Osteoblast (primary cell): ENCODE measurements around the gene NLGN4X. TPM values are rescaled to one million over a fixed set of nuclear protein-coding genes. Genes with fewer than 3 reads are reported as not detected.

ENCODE experiments used
- DNase-seq: peaks from one replicate; pipeline ENCODE4 v3.0.0; 2011; ENCODE audit warnings: low spot score, mixed read lengths; ENCODE audit not compliant: insufficient read length; ENCODE audit errors: missing footprints
- H2AFZ ChIP-seq: 2 replicates; pipeline ENCODE4 v1.6.0; 2011; ENCODE audit warnings: mild to moderate bottlenecking, low read length
- H3K27ac ChIP-seq: 2 replicates; pipeline ENCODE4 v1.5.1; 2011; ENCODE audit warnings: mild to moderate bottlenecking, low read depth, low read length, moderate library complexity
- H3K27me3 ChIP-seq: 2 replicates; pipeline ENCODE4 v1.6.0; 2012; ENCODE audit warnings: mild to moderate bottlenecking, control low read depth, inconsistent platforms, low read length, moderate library complexity; ENCODE audit not compliant: insufficient read depth
- H3K36me3 ChIP-seq: 2 replicates; pipeline ENCODE4 v1.5.1; 2011; ENCODE audit warnings: mild to moderate bottlenecking, low read length, control low read depth, moderate library complexity; ENCODE audit not compliant: insufficient read depth
- H3K4me1 ChIP-seq: 2 replicates; pipeline ENCODE4 v1.5.1; 2011; ENCODE audit warnings: mild to moderate bottlenecking, low read length, control low read depth, moderate library complexity; ENCODE audit not compliant: insufficient read depth
- H3K4me2 ChIP-seq: 2 replicates; pipeline ENCODE4 v1.6.0; 2011; ENCODE audit warnings: mild to moderate bottlenecking, low read length; ENCODE audit not compliant: insufficient read depth
- H3K4me3 ChIP-seq: fragments of 200-600 bp; sonication (generic); 3 replicates; pipeline ENCODE4 v1.5.1; 2012; ENCODE audit warnings: mild to moderate bottlenecking, low read length, inconsistent platforms; ENCODE audit not compliant: insufficient read depth
- H3K79me2 ChIP-seq: 2 replicates; pipeline ENCODE4 v1.6.0; 2012; ENCODE audit warnings: mild to moderate bottlenecking, low read length, control low read depth, inconsistent platforms; ENCODE audit not compliant: insufficient read depth
- H3K9me3 ChIP-seq: 2 replicates; pipeline ENCODE4 v1.5.1; 2011; ENCODE audit warnings: low read depth, low read length, control low read depth
- H4K20me1 ChIP-seq: 2 replicates; pipeline ENCODE4 v1.6.0; 2012; ENCODE audit warnings: mild to moderate bottlenecking, low read length, control low read depth; ENCODE audit not compliant: insufficient read depth
- total RNA-seq: library from RNA; depleted of rRNA; stranded (reverse); fragments of >200 nt; gene quantifications from 2 replicates; pipeline ENCODE4 v1.2.3, GENCODE V29; 2012
- TF ChIP-seq, protein P1 (sequence below): IDR thresholded peaks from 2 replicates; pipeline ENCODE4 v1.5.1; 2011; ENCODE audit warnings: mild to moderate bottlenecking, low read depth, low read length, moderate library complexity; ENCODE audit errors: extremely low read depth

Gene NLGN4X
- total RNA-seq, 1 donor: 1.4 TPM

- Histone ChIP-seq H3K36me3 (no peaks in the 10 kb centered on the region), H3K9me3 (no peaks in the 10 kb centered on the region)
Observed at GRCh38 chrX:5959286-5959685, 269.4 kb downstream of the NLGN4X start.

GRCh38 chrX:5958523-5958922, 270.1 kb downstream of the NLGN4X start:
- TF ChIP-seq, protein P1, sequence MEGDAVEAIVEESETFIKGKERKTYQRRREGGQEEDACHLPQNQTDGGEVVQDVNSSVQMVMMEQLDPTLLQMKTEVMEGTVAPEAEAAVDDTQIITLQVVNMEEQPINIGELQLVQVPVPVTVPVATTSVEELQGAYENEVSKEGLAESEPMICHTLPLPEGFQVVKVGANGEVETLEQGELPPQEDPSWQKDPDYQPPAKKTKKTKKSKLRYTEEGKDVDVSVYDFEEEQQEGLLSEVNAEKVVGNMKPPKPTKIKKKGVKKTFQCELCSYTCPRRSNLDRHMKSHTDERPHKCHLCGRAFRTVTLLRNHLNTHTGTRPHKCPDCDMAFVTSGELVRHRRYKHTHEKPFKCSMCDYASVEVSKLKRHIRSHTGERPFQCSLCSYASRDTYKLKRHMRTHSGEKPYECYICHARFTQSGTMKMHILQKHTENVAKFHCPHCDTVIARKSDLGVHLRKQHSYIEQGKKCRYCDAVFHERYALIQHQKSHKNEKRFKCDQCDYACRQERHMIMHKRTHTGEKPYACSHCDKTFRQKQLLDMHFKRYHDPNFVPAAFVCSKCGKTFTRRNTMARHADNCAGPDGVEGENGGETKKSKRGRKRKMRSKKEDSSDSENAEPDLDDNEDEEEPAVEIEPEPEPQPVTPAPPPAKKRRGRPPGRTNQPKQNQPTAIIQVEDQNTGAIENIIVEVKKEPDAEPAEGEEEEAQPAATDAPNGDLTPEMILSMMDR: no peak
- no peak for DNase-seq
- H3K9me3 ChIP-seq: no peaks in the 10 kb centered on the region
- H3K27me3 ChIP-seq: no peaks in the 10 kb centered on the region
- no peak overlapping the region for H2AFZ ChIP-seq
- no peak overlapping the region for H3K4me3 ChIP-seq
- no peaks in the 10 kb centered on the region for H4K20me1 ChIP-seq
- H3K27ac ChIP-seq: no peak overlapping the region
- H3K4me1 ChIP-seq: no peaks in the 10 kb centered on the region
- no peaks in the 10 kb centered on the region for H3K36me3 ChIP-seq
- no peaks in the 10 kb centered on the region for H3K79me2 ChIP-seq
- H3K4me2 ChIP-seq: no peak overlapping the region

More at GRCh38 chrX:5959286-5959685, 269.4 kb downstream of the NLGN4X start:
- Histone ChIP-seq H3K4me3 (no peak overlapping the region), H2AFZ (no peak overlapping the region), H3K4me2 (no peak overlapping the region), H4K20me1 (no peaks in the 10 kb centered on the region), H3K4me1 (no peaks in the 10 kb centered on the region), H3K79me2 (no peaks in the 10 kb centered on the region), H3K27ac (no peak overlapping the region), H3K27me3 (no peaks in the 10 kb centered on the region)
- DNase-seq: no peak
- TF ChIP-seq, protein P1: no peak

GRCh38 chrX:5957506-5957905, 271.2 kb downstream of the NLGN4X start:
- no peak for DNase-seq
- H3K4me3 ChIP-seq: no peak overlapping the region
- TF ChIP-seq, protein P1: no peak
- no peaks in the 10 kb centered on the region for H3K79me2 ChIP-seq
- no peaks in the 10 kb centered on the region for H4K20me1 ChIP-seq
- H3K36me3 ChIP-seq: no peaks in the 10 kb centered on the region
- no peaks in the 10 kb centered on the region for H3K4me1 ChIP-seq
- no peaks in the 10 kb centered on the region for H3K9me3 ChIP-seq
- no peak overlapping the region for H3K4me2 ChIP-seq
- H3K27ac ChIP-seq: no peak overlapping the region
- no peaks in the 10 kb centered on the region for H3K27me3 ChIP-seq
- no peak overlapping the region for H2AFZ ChIP-seq

- Histone ChIP-seq H2AFZ (no peak overlapping the region), H4K20me1 (no peaks in the 10 kb centered on the region), H3K4me1 (no peaks in the 10 kb centered on the region), H3K9me3 (no peaks in the 10 kb centered on the region), H3K27me3 (no peaks in the 10 kb centered on the region), H3K79me2 (no peaks in the 10 kb centered on the region), H3K4me2 (no peak overlapping the region), H3K27ac (no peak overlapping the region), H3K36me3 (no peaks in the 10 kb centered on the region), H3K4me3 (no peak overlapping the region)
- DNase-seq: no peak
- TF ChIP-seq, protein P1: no peak
Observed at GRCh38 chrX:5936438-5936837, 292.2 kb downstream of the NLGN4X start.
